Measurements from ENCODE around the gene RPS10. TPM values are rescaled to one million over a fixed set of nuclear protein-coding genes. Genes with fewer than 3 reads are reported as not detected.

RPS10 gene
- total RNA-seq, 1 donor from 2014 or later: 542 TPM

DNA sequence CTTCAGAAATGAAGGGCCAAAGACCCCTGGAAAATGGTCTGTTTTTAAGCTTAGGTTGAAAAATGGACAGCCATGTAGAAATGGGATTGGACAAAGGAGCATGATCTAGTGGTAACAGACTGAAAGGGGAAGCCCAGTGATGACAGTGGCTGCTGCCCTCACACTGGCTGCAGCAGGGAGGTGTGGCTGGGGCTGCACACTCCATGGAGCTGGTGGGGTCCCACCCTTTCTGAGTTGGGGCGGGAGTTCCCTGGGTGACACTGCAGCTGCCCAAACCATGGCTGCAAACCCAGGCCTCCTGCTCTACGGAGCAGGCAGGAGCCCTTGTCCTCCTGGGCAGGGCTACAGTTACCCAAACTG, 31.5 kb upstream of the RPS10 start:
- intact Hi-C loops (cut with DNase I): no loop called here
- DNase-seq (ENCODE audit: low spot score): no peak

- DNase-seq (ENCODE audit: low spot score): no peak
- intact Hi-C loops (cut with DNase I): no loop called here
These were observed 30.0 kb upstream of the RPS10 start for GRCh38 chr6:34455831-34456230.

GRCh38 chr6:34451192-34451591, 25.3 kb upstream of the RPS10 start:
- no peak for DNase-seq (ENCODE audit: low spot score)
- intact Hi-C loops (cut with DNase I): no loop called here

DNA sequence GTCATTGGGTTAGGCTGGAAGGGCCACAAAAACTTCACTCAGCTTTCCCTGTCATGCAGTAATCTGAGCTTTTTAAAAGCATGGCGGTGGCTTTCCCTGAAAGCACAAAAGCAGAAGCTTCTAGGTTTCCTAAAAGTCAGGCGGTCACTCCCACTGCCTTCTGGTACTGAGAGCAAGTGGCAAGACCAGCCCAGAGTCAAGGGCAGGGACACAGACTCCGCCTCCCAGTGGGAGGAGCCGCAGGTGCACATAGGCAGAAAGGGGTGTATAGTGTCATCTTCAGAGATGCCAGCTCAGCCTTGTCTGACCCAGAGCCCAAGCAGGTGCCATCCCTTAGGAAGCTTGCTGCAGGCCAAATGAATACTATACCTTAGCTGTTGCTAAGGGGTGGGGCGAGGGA, 22.0 kb upstream of the RPS10 start:
- intact Hi-C loops (cut with DNase I): no loop called here

DNA sequence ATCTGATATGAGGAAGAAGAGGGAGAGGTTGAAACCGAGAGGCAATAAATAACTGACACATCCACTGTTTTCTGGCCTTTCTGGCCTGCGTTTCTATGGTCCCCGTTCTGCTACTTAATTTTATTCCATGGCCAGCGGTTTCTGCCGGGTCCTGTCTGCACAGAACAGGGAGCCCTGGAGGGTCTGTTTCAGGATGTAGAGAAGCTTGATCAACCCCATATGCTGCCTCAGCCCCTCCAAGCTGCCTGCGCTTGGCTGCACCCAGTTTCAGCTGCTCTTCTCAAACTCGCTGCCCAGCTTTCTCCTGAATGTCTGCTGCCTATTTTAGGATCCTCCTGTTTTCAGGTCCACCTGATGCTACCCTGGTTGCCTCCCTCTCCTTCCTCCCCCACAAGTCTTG, 21.5 kb upstream of the RPS10 start:
- intact Hi-C loops (cut with DNase I): no loop called here

More for the DNA sequence above, 22.0 kb upstream of the RPS10 start:
- DNase-seq (ENCODE audit: low spot score): no peak

DNA sequence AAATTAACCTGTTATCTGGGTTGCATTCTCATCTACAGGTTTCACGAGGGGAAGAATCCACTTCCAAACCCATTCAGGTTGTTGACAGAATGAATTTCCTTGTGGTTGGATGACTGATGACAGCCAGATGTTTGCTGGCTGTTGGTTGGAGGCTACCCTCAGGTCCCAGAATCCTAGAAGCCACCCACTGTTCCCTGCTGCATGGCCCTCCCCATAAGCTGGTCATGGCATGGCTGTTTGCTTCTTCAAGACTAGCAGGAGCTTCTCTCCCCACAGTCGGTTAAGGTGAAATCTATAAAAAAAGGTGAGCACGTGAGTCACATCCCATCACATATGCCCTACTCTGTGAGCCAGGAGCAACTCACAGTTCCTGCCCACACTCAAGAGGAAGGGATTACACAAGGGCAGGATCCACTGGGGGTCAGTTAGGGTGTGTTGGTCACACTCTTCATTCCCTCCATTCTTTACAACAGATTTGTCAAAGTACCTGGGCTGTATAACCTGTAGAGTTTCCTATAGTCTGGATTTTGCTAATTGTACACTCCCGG, 19.5 kb upstream of the RPS10 start:
- intact Hi-C loops (cut with DNase I): no loop called here
- no peak for DNase-seq (ENCODE audit: low spot score)

More for the DNA sequence above, 21.5 kb upstream of the RPS10 start:
- no peak for DNase-seq (ENCODE audit: low spot score)

- no peak for DNase-seq (ENCODE audit: low spot score)
- intact Hi-C loops (cut with DNase I): no loop called here
These were observed 15.7 kb upstream of the RPS10 start for GRCh38 chr6:34441526-34441925.

DNA sequence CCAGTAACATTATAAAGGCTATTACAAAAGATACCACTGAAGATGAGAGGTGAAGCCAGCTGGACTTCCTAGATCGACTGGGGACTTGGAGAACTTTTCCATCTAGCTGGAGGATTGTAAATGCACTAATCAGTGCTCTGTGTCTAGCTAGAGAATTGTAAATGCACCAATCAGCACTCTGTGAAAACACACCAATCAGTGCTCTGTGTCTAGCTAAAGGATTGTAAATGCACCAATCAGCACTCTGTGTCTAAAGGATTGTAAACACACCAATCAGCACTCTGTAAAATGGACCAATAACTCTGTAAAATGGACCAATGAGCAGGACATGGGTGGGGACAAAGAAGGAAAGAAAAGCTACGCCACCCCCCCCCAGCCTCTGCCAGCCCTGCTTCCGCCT, 13.6 kb upstream of the RPS10 start:
- intact Hi-C loops (cut with DNase I): no loop called here
- DNase-seq (ENCODE audit: low spot score): no peak

- intact Hi-C loops (cut with DNase I): no loop called here
- no peak for DNase-seq (ENCODE audit: low spot score)
These were observed 12.8 kb upstream of the RPS10 start for GRCh38 chr6:34438705-34439104.

- intact Hi-C loops (cut with DNase I): no loop called here
- no peak for DNase-seq (ENCODE audit: low spot score)
These were observed 11.7 kb upstream of the RPS10 start for GRCh38 chr6:34437644-34437970.

- DNase-seq (ENCODE audit: low spot score): no peak
- intact Hi-C loops (cut with DNase I): no loop called here
These were observed 11.2 kb upstream of the RPS10 start for GRCh38 chr6:34436803-34437643.

DNA sequence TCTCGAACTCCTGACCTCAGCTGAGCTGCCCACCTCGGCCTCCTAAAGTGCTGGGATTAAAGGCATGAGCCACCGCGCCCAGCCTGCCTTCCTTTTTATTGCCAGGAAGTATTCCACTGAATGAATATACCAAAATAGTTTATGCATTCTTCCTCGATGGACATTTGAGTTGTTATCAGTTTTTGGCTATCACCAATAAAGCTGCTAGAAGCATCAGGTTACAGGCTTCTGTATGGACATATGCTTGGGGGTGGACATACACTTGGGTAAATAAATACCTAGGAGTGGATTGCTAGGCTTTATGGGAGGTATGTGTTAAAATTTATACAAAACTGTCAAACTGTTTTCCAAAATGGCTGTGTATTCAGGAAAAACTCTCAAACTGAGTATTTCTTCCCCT, 10.0 kb upstream of the RPS10 start:
- intact Hi-C loops (cut with DNase I): no loop called here
- DNase-seq (ENCODE audit: low spot score): no peak

DNA sequence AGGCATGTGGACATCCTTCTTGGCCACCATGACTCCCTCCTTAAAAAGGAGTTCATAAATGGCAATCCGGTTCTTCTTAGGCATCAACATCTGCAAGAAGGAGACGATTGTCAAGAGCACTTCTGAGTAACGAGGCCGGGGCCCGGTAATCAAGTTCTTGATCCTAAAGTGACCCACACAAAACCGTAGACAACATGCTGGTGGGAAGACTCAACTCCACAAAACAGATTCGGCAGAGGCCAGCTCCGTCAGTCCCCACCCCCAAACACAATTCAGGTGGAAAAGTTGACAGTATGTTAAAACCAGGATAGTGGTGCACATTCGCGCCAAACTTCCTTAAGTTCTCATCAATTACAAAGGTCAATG, 754 bp downstream of the RPS10 start:
- no peak for DNase-seq (ENCODE audit: low spot score)
- intact Hi-C loops (cut with DNase I): loop anchor here (5.0 kb wide), 1 partner anchor 638 kb away; the partner anchor contains the start of gene LEMD2

- intact Hi-C loops (cut with DNase I): loop anchor here (5.0 kb wide), 1 partner anchor 637 kb away; the partner anchor contains the start of gene LEMD2
- DNase-seq (ENCODE audit: low spot score): no peak
These were observed 1.4 kb downstream of the RPS10 start for GRCh38 chr6:34424200-34425131.

DNA sequence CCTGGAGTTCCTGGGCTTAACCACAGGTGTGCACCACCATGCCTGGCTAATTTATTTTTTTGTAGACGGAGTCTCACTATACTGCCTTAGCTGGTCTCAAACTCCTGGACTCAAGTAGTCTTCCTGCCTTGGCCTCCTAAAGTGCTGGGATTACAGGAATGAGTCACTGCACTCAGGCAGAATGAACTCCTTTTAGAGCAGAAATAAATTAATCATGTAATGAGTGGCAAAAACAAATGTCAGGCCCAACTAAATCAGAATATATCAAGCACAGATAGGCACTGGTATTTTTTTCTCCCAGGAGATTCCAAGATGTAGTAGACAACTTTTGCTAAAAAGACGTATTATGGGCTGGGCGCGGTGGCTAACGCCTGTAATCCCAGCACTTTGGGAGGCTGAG, 2.6 kb downstream of the RPS10 start:
- intact Hi-C loops (cut with DNase I): no loop called here
- no peak for DNase-seq (ENCODE audit: low spot score)

- no peak for DNase-seq (ENCODE audit: low spot score)
- intact Hi-C loops (cut with DNase I): loop anchor here (10.0 kb wide), 1 partner anchor 254 kb away; no protein-coding TSS in a partner anchor
These were observed 7.5 kb downstream of the RPS10 start for GRCh38 chr6:34418367-34418766.

DNA sequence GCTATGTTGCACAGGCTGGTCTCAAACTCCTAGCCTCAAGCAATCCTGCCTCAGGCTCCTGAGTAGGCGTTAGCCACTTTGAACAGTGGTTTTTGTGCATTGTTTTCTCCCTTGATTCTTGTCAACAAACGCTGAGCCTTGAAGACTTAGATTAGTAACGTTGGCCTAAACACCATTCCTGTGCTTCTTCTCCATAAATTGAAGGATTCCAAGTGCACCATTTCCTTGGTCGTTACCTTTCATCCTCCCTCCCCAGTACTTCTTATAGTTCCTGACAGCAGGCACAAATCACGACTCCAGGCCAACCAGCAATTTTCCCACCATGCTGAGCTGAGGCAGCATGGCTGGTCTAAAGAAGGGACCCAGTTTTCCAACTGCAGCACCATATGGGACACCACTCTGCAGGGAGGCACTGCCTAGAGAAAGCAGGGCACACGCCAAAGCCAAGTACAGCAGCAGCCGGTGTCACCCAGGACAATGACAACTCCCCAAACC, 8.9 kb downstream of the RPS10 start:
- no peak for DNase-seq (ENCODE audit: low spot score)
- intact Hi-C loops (cut with DNase I): loop anchor here (10.0 kb wide), 1 partner anchor 252 kb away; no protein-coding TSS in a partner anchor

GRCh38 chr6:34414999-34415858, 10.6 kb downstream of the RPS10 start:
- no peak for DNase-seq (ENCODE audit: low spot score)
- intact Hi-C loops (cut with DNase I): loop anchor here (2.0 to 10.0 kb wide), 3 partner anchors 166 to 250 kb away; partner anchors contain the start of gene SMIM29

GRCh38 chr6:34412643-34413214, 13.1 kb downstream of the RPS10 start:
- intact Hi-C loops (cut with DNase I): loop anchor here (10.0 kb wide), 1 partner anchor 248 kb away; no protein-coding TSS in a partner anchor
- DNase-seq (ENCODE audit: low spot score): no peak

Measured in cardiac septum (tissue), 1 donor.